ENCODE data around the gene INSR. TPM values are rescaled to one million over a fixed set of nuclear protein-coding genes. Genes with fewer than 3 reads are reported as not detected.

Gene INSR
- total and polyA plus RNA-seq, 2 of the 8 experiments (the other 6 are each of a cell fraction or from before 2014, with no cell fraction given): 13.1 to 48.7 TPM

- TF ChIP-seq CBX8 (IDR thresholded peaks at IDR 0.05; ENCODE audit: borderline replicate concordance, low read depth, low read length) (no peak), SIX5 (IDR thresholded peaks at IDR 0.05; ENCODE audit: low read depth, low read length) (no peak), ASH2L (IDR thresholded peaks at IDR 0.05; ENCODE audit: low read length) (no peak), POLR2AphosphoS5 (IDR thresholded peaks at IDR 0.05; ENCODE audit: low read depth, low read length) (no peak), POLR2A (IDR thresholded peaks at IDR 0.05; ENCODE audit: control extremely low read depth in 1 of 2, low read depth in 2 of 2, low read length in 2 of 2) (no peak), HDAC6 (IDR thresholded peaks at IDR 0.05; ENCODE audit: low read depth, low read length) (no peak)
Measured at GRCh38 chr19:7083076-7083956, 210.9 kb downstream of the INSR start (continued).

All from H1 (cell line).